H1 (cell line): ENCODE measurements around the gene TTC32. TPM values are rescaled to one million over a fixed set of nuclear protein-coding genes. Genes with fewer than 3 reads are reported as not detected.

Source experiments
- CTCF ChIA-PET: fragments of 300-600 bp; sonication (Branson Sonifier 250); formaldehyde crosslinking; loops from one replicate; lab custom pipeline; 2021; ENCODE audit not compliant: partially characterized antibody; lab: Charles Lee
- POLR2A ChIA-PET: fragments of 300-600 bp; sonication (Branson Sonifier 250); formaldehyde crosslinking; loops from one replicate; lab custom pipeline; 2021; ENCODE audit warnings: inconsistent platforms; ENCODE audit not compliant: partially characterized antibody; lab: Charles Lee
- DNase-seq, 2 experiments: peaks; one replicate each; pipeline versions ENCODE4 v3.0.0 to v3.0.0-alpha.2; 2010 to 2022; ENCODE audit warnings: low spot score in 2 of 2, low read depth in 1 of 2, mixed read lengths in 1 of 2
- FAIRE-seq: peaks from 2 replicates; lab custom pipeline; 2011; peaks lifted over from hg19 to GRCh38; lab: Jason Lieb, UNC
- H2AFZ ChIP-seq: 2 replicates; pipeline ENCODE4 v1.8.1; 2012; ENCODE audit warnings: low read length, inconsistent platforms
- H2AK5ac ChIP-seq: 2 replicates; pipeline ENCODE4 v1.6.1; 2013; ENCODE audit warnings: low read depth, low read length
- H2BK120ac ChIP-seq: replicated peaks from 2 replicates; pipeline ENCODE3; 2013; ENCODE audit warnings: low read depth, low read length, inconsistent platforms
- H2BK12ac ChIP-seq: 2 replicates; pipeline ENCODE4 v1.6.1; 2013; ENCODE audit warnings: low read depth, low read length
- H2BK15ac ChIP-seq: 2 replicates; pipeline ENCODE4 v1.6.1; 2013; ENCODE audit warnings: low read length
- H2BK20ac ChIP-seq: 2 replicates; pipeline ENCODE4 v1.6.1; 2013; ENCODE audit warnings: low read length
- H2BK5ac ChIP-seq: 2 replicates; pipeline ENCODE4 v1.6.1; 2013; ENCODE audit warnings: low read depth, low read length
- H3K14ac ChIP-seq: 2 replicates; pipeline ENCODE4 v1.6.1; 2013; ENCODE audit warnings: inconsistent platforms; ENCODE audit not compliant: insufficient read length
- H3K18ac ChIP-seq: 2 replicates; pipeline ENCODE4 v1.6.1; 2013; ENCODE audit warnings: low read length; ENCODE audit errors: extremely low read depth
- H3K23ac ChIP-seq: 2 replicates; pipeline ENCODE4 v1.6.1; 2013; ENCODE audit warnings: inconsistent platforms; ENCODE audit not compliant: insufficient read length
- H3K23me2 ChIP-seq: 2 replicates; pipeline ENCODE4 v1.6.1; 2013; ENCODE audit warnings: low read depth, low read length
- H3K27ac ChIP-seq: 2 replicates; pipeline ENCODE4 v1.6.1; 2011; ENCODE audit warnings: low read depth, low read length, inconsistent platforms
- H3K27me3 ChIP-seq, 4 experiments: replicated peaks in 1 of 4; 1 replicate in 1 of 4; 2 replicates in 3 of 4; pipeline versions ENCODE4 v1.6.1 to v1.8.1; 2011 to 2013; ENCODE audit warnings: low read length in 3 of 4, mild to moderate bottlenecking in 3 of 4, inconsistent platforms in 2 of 4, mixed read lengths in 2 of 4, moderate library complexity in 1 of 4; ENCODE audit not compliant: control insufficient read depth in 3 of 4, insufficient read depth in 3 of 4; ENCODE audit errors: extremely low read depth in 1 of 4
- H3K36me3 ChIP-seq, 4 experiments: 2 replicates each; pipeline versions ENCODE4 v1.6.1 to v1.8.1; 2011 to 2013; ENCODE audit warnings: mild to moderate bottlenecking in 4 of 4, low read length in 3 of 4, moderate library complexity in 2 of 4, control low read depth in 1 of 4, inconsistent platforms in 1 of 4; ENCODE audit not compliant: insufficient read depth in 4 of 4, control insufficient read depth in 2 of 4
- H3K4ac ChIP-seq: replicated peaks from 2 replicates; pipeline ENCODE3; 2013; ENCODE audit warnings: low read length, low read depth, mixed read lengths, inconsistent platforms; ENCODE audit not compliant: insufficient read length
- H3K4me1 ChIP-seq, 4 experiments: replicated peaks in 1 of 4; 1 replicate in 1 of 4; 2 replicates in 3 of 4; pipeline versions ENCODE4 v1.6.1 to v1.8.1; 2011 to 2013; ENCODE audit warnings: low read length in 3 of 4, inconsistent platforms in 2 of 4, mixed read lengths in 1 of 4; ENCODE audit not compliant: insufficient read depth in 4 of 4, control insufficient read depth in 3 of 4
- H3K4me2 ChIP-seq, 2 experiments: 2 replicates each; pipeline versions ENCODE4 v1.6.1 to v1.8.1; 2011 to 2013; ENCODE audit warnings: low read depth in 2 of 2, low read length in 2 of 2, control low read depth in 1 of 2, inconsistent platforms in 1 of 2, mild to moderate bottlenecking in 1 of 2; ENCODE audit not compliant: insufficient read depth in 1 of 2
- H3K4me3 ChIP-seq, 4 experiments: fragments of 200-600, 300-600 bp in 1 of 4; sonication (generic), shearing (Covaris generic), sonication (Bioruptor Twin) in 1 of 4; 2 replicates each; pipeline versions ENCODE4 v1.5.1 to v1.8.1; 2011 to 2016; ENCODE audit warnings: low read length in 4 of 4, low read depth in 3 of 4, control low read depth in 2 of 4, inconsistent platforms in 2 of 4, mild to moderate bottlenecking in 2 of 4, mixed read lengths in 1 of 4, moderate library complexity in 1 of 4; ENCODE audit not compliant: insufficient read depth in 2 of 4; ENCODE audit errors: extremely low read depth in 1 of 4
- H3K56ac ChIP-seq: replicated peaks from 2 replicates; pipeline ENCODE3; 2013; ENCODE audit warnings: low read depth, mild to moderate bottlenecking, mixed read lengths, low read length, inconsistent platforms; ENCODE audit not compliant: insufficient read length
- H3K79me1 ChIP-seq: 2 replicates; pipeline ENCODE4 v1.6.1; 2013; ENCODE audit warnings: low read depth, low read length, control low read depth
- H3K79me2 ChIP-seq, 2 experiments: 2 replicates each; pipeline versions ENCODE4 v1.6.1 to v1.8.1; 2012 to 2013; ENCODE audit warnings: low read length in 2 of 2, mild to moderate bottlenecking in 2 of 2, inconsistent platforms in 1 of 2; ENCODE audit not compliant: insufficient read depth in 2 of 2, control insufficient read depth in 1 of 2
- H3K9ac ChIP-seq, 4 experiments: replicated peaks in 1 of 4; 1 replicate in 1 of 4; 2 replicates in 3 of 4; pipeline versions ENCODE4 v1.6.1 to v1.8.1; 2011 to 2013; ENCODE audit warnings: low read depth in 3 of 4, low read length in 3 of 4, control low read depth in 2 of 4, mild to moderate bottlenecking in 2 of 4, moderate library complexity in 2 of 4, inconsistent platforms in 1 of 4; ENCODE audit errors: extremely low read depth in 1 of 4
- H3K9me3 ChIP-seq, 2 experiments: 2 replicates each; pipeline versions ENCODE4 v1.6.1 to v1.8.1; 2012 to 2013; ENCODE audit warnings: mild to moderate bottlenecking in 2 of 2, moderate library complexity in 2 of 2, control low read depth in 1 of 2, inconsistent platforms in 1 of 2, low read depth in 1 of 2, low read length in 1 of 2, mixed read lengths in 1 of 2; ENCODE audit not compliant: insufficient read depth in 2 of 2
- H4K20me1 ChIP-seq, 2 experiments: replicated peaks in 1 of 2; 2 replicates each; pipeline versions ENCODE3 to v1.8.1; 2011 to 2013; ENCODE audit warnings: inconsistent platforms in 2 of 2, low read length in 2 of 2, mild to moderate bottlenecking in 1 of 2; ENCODE audit not compliant: insufficient read depth in 2 of 2, control insufficient read depth in 1 of 2
- H4K5ac ChIP-seq: 2 replicates; pipeline ENCODE4 v1.6.1; 2013; ENCODE audit warnings: low read length, low read depth, mixed read lengths, inconsistent platforms; ENCODE audit not compliant: insufficient read length
- H4K8ac ChIP-seq: 2 replicates; pipeline ENCODE4 v1.8.0; 2013; ENCODE audit warnings: mild to moderate bottlenecking, moderate library complexity, low read length, inconsistent platforms; ENCODE audit not compliant: insufficient read depth; ENCODE audit errors: extremely low read depth
- H4K91ac ChIP-seq: replicated peaks from 2 replicates; pipeline ENCODE3; 2013; ENCODE audit warnings: low read length, mixed read lengths, inconsistent platforms; ENCODE audit not compliant: insufficient read length
- BRCA1 ChIP-seq: IDR thresholded peaks from 2 replicates; pipeline ENCODE4 v1.6.1; 2012; ENCODE audit warnings: low read depth, low read length, improper control_type of control experiment
- CEBPB ChIP-seq: IDR thresholded peaks from 2 replicates; pipeline ENCODE4 v1.6.1; 2012; ENCODE audit warnings: low read depth, low read length
- E2F6 ChIP-seq: IDR thresholded peaks from 2 replicates; pipeline ENCODE4 v1.6.1; 2012; ENCODE audit warnings: inconsistent platforms
- GTF2F1 ChIP-seq: IDR thresholded peaks from 2 replicates; pipeline ENCODE4 v1.6.1; 2012; ENCODE audit warnings: low read depth, low read length, improper control_type of control experiment, borderline replicate concordance
- HDAC6 ChIP-seq: IDR thresholded peaks from one replicate; pipeline ENCODE4 v1.7.1; 2012; ENCODE audit warnings: low read depth, mild to moderate bottlenecking, inconsistent platforms, low read length, moderate library complexity
- JUND ChIP-seq: IDR thresholded peaks from 2 replicates; pipeline ENCODE4 v1.6.1; 2011; ENCODE audit warnings: mild to moderate bottlenecking, improper control_type of control experiment, low read length
- RNF2 ChIP-seq: fragments of 200-900, 300-1000 bp; sonication (generic); IDR thresholded peaks from 2 replicates; pipeline ENCODE4 v1.7.1; 2016; ENCODE audit warnings: borderline replicate concordance, low read depth, mild to moderate bottlenecking, antibody characterized with exemption, low read length; ENCODE audit not compliant: poor library complexity, severe bottlenecking; ENCODE audit errors: missing control alignments
- SP1 ChIP-seq: IDR thresholded peaks from 2 replicates; pipeline ENCODE4 v1.6.1; 2011; ENCODE audit warnings: low read depth, low read length
- SP2 ChIP-seq: IDR thresholded peaks from 2 replicates; pipeline ENCODE4 v1.6.1; 2012; ENCODE audit warnings: mild to moderate bottlenecking, low read length, inconsistent platforms
- TEAD4 ChIP-seq: IDR thresholded peaks from 2 replicates; pipeline ENCODE4 v1.6.1; 2012; ENCODE audit warnings: low read depth, low read length, inconsistent platforms, mixed read lengths
- USF2 ChIP-seq: IDR thresholded peaks from 2 replicates; pipeline ENCODE4 v1.6.1; 2011; ENCODE audit warnings: low read length, improper control_type of control experiment
- ZNF274 ChIP-seq: IDR thresholded peaks from 2 replicates; pipeline ENCODE4 v1.7.0; 2012; ENCODE audit warnings: low read length, borderline replicate concordance; ENCODE audit errors: extremely low read depth
- WGBS, 2 experiments: shearing (Covaris generic) in 1 of 2; methylation state at CpG; one replicate each; pipeline versions ENCODE4 v1.1.6 to v1.1.7; 2013 to 2015; ENCODE audit warnings: low lambda C conversion rate in 2 of 2, mixed read lengths in 2 of 2, inconsistent platforms in 1 of 2, low coverage in 1 of 2, missing lambda C conversion rate in 1 of 2; ENCODE audit not compliant: insufficient replicate concordance in 2 of 2, insufficient coverage in 1 of 2, insufficient read length in 1 of 2; ENCODE audit errors: extremely low coverage in 1 of 2, missing lambda C conversion rate in 1 of 2; 5-methylcytosine and 5-hydroxymethylcytosine counted together
- polyA plus RNA-seq, 7 experiments: library from polyadenylated mRNA; depleted of rRNA in 3 of 7; stranded (reverse) in 5 of 7; unstranded in 2 of 7; fragments of >200 nt in 5 of 7; fragments of 200-250 nt in 2 of 7; gene quantifications; 1 replicate in 5 of 7; 2 replicates in 1 of 7; 4 replicates in 1 of 7; pipeline versions ENCODE4 v1.2.1 to v1.2.3, GENCODE V29; 2011 to 2013; ENCODE audit warnings: missing spikeins in 2 of 7, mixed read lengths in 2 of 7
- total RNA-seq: library from RNA; stranded (reverse); fragmentation: NEBNext Ultra II Directional; extraction: Animal tissue kit (Norgen Biotek cat#: 25700); gene quantifications from 2 replicates; pipeline ENCODE4 v1.2.1, GENCODE V29; 2021

The TTC32 gene
- total and polyA plus RNA-seq, 2 of the 8 experiments (the other 6 are each of a cell fraction or from before 2014, with no cell fraction given), result 6.8 to 8.7 TPM

- peaks cover 0 to 3% (median 1%) of the 10 kb centered on the region in 4 experiments; a peak in 2 of 7 replicates for H3K4me1 ChIP-seq
- H2BK15ac ChIP-seq, result no peak overlapping the region
- FAIRE-seq, result no peak
- TF ChIP-seq CEBPB (no peak), SP1 (no peak), BRCA1 (no peak), JUND (no peak), TEAD4 (no peak), GTF2F1 (no peak), HDAC6 (no peak), E2F6 (no peak), RNF2 (no peak), USF2 (no peak), SP2 (no peak), ZNF274 (no peak)
Observed at GRCh38 chr2:19897623-19898245, 4.0 kb downstream of the TTC32 start.

More at GRCh38 chr2:19897623-19898245, 4.0 kb downstream of the TTC32 start:
- no peak overlapping the region for H2BK120ac ChIP-seq
- H3K4me3 ChIP-seq, result no peak overlapping the region
- H2AFZ ChIP-seq, result no peak overlapping the region
- no peak overlapping the region for H3K27ac ChIP-seq
- H4K5ac ChIP-seq, result no peak overlapping the region
- H3K36me3 ChIP-seq, result no peaks in the 10 kb centered on the region
- 85% methylated on average over 5 of the region's 5 CpGs; no CpG with 5 or more reads in 1 of the 2 experiments for WGBS, 2 experiments
- H3K79me2 ChIP-seq, result peaks cover 5 to 27% of the 10 kb centered on the region in 2 experiments; a peak in 3 of 4 replicates
- no peak overlapping the region for H3K23ac ChIP-seq
- peaks cover 0 to 2% of the 10 kb centered on the region in 2 experiments for H4K20me1 ChIP-seq
- H2BK12ac ChIP-seq, result no peak overlapping the region
- ChIA-PET CTCF (no interaction called here), POLR2A (interaction anchor here (1.1 kb wide), 1 partner anchor 15 kb away, joined by 3 read pairs; no protein-coding TSS in a partner anchor)
- no peak overlapping the region for H3K56ac ChIP-seq
- no peaks in the 10 kb centered on the region; the same call in 1 of the 2 replicates for H3K79me1 ChIP-seq
- H3K14ac ChIP-seq, result no peak overlapping the region
- no peak overlapping the region for H3K4me2 ChIP-seq
- no peak overlapping the region for H3K4ac ChIP-seq
- H3K18ac ChIP-seq, result no peak overlapping the region
- H2BK5ac ChIP-seq, result no peak overlapping the region
- H3K9me3 ChIP-seq, result no peaks in the 10 kb centered on the region
- H2AK5ac ChIP-seq, result no peak overlapping the region
- no peak for DNase-seq
- H3K23me2 ChIP-seq, result peaks cover 9% of the 10 kb centered on the region
- no peak overlapping the region for H3K9ac ChIP-seq
- no peak overlapping the region for H2BK20ac ChIP-seq
- no peak overlapping the region; the same call in 1 of the 2 replicates for H4K8ac ChIP-seq
- H3K27me3 ChIP-seq, result no peaks in the 10 kb centered on the region
- no peak overlapping the region for H4K91ac ChIP-seq
